ENCODE results near the gene PRDM11. TPM values are rescaled to one million over a fixed set of nuclear protein-coding genes. Genes with fewer than 3 reads are reported as not detected.

PRDM11 gene
- 10 to 100 TPM in 6 of 7 donors, 1 to 10 TPM in 1; 8.0 to 24.3 (median 19.5) TPM for total RNA-seq
- polyA plus RNA-seq, result 1 to 10 TPM; 1.7 to 4.3 (median 1.9) TPM
- long read RNA-seq, donor 1, result 0 reads
- long read RNA-seq, donor 2, result 0 reads

DNA sequence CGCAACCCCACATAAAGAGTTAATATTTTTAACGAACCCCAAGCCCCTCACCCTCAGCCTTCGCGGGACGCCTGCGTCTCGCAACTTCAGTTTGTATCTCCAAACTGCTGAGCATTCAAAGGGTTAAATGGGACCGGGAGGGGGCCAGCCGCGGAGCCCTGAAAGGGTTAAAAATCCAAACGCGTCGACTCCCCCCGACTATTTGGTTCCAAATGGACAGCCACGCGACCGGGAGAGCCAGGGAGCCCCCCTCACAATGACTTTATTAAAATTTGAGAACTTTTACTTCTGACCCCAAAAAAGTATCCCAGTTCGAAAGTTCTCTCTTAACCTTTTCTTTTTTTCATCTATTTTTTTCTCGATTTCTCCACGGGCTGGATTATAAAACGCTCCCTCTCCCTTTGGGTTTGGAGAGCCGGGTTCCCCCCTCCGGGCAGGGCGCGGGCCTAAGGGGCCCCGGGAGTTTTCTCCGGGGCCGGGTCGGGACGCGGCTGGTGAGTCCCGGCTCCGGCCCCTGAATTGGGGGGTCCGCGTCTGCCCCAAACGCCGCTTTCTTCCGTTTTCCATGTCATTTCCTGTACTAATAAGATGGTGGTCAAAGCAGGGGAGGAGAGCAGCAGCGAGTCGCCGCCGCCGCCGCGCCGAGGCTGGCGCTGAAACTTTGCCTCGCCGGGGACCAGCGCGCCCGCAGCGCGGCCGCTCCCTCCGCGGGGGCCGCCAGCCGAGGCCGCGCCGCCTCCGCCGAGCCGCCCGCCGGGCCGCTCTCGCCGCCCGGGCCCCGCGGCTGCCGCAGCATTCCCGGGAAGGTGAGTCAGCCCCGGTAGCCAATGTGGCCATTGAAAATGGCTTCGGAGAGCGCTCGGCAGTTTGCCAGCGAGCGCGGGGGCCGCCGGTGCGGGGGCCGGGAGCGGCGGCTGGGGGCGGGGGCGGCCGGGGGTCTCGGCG lies at the start of gene PRDM11:
Gene PRDM11, plus strand, starts transcription at position 568 of the 945 bp plus-strand sequence. CDS start 35,128 bp downstream, outside the sequence.
- Histone ChIP-seq H3K27ac (peak within 1 kb of the TSS; percentile 92 to 99 (median 96)), H3K4me1 (peaks cover 0 to 53% (median 28%) of the 10 kb centered on the region in 6 donors), H3K9me3 (no peaks in the 10 kb centered on the region), H3K36me3 (no peaks in the 10 kb centered on the region), H3K27me3 (replicated peaks in 1 of 7) (peaks cover 0 to 15% (median 0%) of the 10 kb centered on the region in 7 donors), H3K4me3 (peak within 1 kb of the TSS; percentile 58 to 79 (median 68))
- intact Hi-C loops (cut with DNase I; ENCODE audit: low total_unique reads), result no loop called here
- 0 to 1% (median 1%) methylated on average over 68 to 93 of the region's 93 CpGs for WGBS, 5 donors
- peak; percentile 86 for DNase-seq
- no peak for TF ChIP-seq CTCF (IDR thresholded peaks at IDR 0.05 in 8 of 11, conservative IDR thresholded peaks at IDR 0.05 in 3 of 11)
- peak in 1 of 3 donors; percentile 8 for TF ChIP-seq POLR2A (IDR thresholded peaks at IDR 0.05)
- TF ChIP-seq POLR2AphosphoS5 (IDR thresholded peaks at IDR 0.05), result peak in 2 of 3 donors; percentile 8 to 19

DNA sequence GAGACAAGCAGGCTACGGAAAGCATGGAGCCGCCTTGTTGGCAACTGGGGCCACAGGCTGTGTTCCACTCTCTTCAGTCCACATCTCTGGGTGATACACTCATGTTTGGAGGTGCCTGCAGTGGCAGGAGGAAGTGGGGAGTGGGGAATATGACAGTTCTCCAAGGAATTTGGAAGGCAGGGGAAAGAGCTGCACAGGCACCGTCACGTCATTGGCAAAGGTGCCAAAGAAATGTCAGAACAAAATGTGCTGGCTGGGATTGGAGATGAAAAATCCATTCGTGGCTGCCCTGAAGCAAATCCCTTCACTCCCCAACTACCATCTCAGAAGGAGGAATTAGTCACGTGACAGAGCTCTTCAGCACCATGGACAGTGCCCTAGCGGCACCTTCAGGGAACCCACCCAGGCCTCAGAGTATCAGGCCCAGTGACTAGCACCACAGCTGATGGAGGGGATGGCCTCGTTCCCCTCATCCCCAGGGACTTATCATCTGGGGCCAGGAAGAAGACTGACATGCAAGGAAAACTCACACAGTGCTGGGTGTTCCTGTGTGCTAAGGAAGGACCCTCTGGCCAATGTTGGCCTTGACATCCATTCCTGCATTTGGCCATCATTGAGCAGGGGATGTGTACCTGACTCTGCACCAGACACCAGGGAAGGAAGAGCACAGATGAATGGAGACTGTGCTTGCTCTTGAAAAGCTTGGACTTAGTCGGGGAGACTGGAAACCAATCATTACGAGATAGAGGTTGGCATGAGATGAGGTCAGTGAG lies 48.5 kb upstream of the PRDM11 start:
- DNase-seq, result no peak
- no peak overlapping the region for H3K4me3 ChIP-seq
- TF ChIP-seq POLR2A (IDR thresholded peaks at IDR 0.05) (no peak), POLR2AphosphoS5 (IDR thresholded peaks at IDR 0.05) (peak in 1 of 3 donors; percentile 12), CTCF (IDR thresholded peaks at IDR 0.05 in 8 of 11, conservative IDR thresholded peaks at IDR 0.05 in 3 of 11) (peak in 4 of 11 experiments; percentile 6 to 22 (median 19))
- peaks cover 0 to 10% (median 0%) of the 10 kb centered on the region in 7 donors for H3K27me3 ChIP-seq (replicated peaks in 1 of 7)
- peaks cover 7 to 31% (median 21%) of the 10 kb centered on the region in 6 donors for H3K4me1 ChIP-seq
- no peak overlapping the region for H3K27ac ChIP-seq
- no peaks in the 10 kb centered on the region for H3K36me3 ChIP-seq
- WGBS, 5 donors, result 41 to 48% (median 42%) methylated on average over 10 of the region's 10 CpGs
- intact Hi-C loops (cut with DNase I; ENCODE audit: low total_unique reads), result no loop called here
- no peaks in the 10 kb centered on the region for H3K9me3 ChIP-seq

- H3K4me3 ChIP-seq, result no peak overlapping the region
- no peaks in the 10 kb centered on the region for H3K9me3 ChIP-seq
- WGBS, 5 donors, result 65 to 85% (median 77%) methylated on average over 6 of the region's 6 CpGs
- H3K36me3 ChIP-seq, result no peaks in the 10 kb centered on the region
- DNase-seq, result no peak
- H3K27me3 ChIP-seq (replicated peaks in 1 of 7), result peaks cover 0 to 10% (median 0%) of the 10 kb centered on the region in 7 donors
- no peak overlapping the region for H3K27ac ChIP-seq
- intact Hi-C loops (cut with DNase I; ENCODE audit: low total_unique reads), result no loop called here
- peaks cover 8 to 26% (median 16%) of the 10 kb centered on the region in 6 donors for H3K4me1 ChIP-seq
- TF ChIP-seq POLR2A (IDR thresholded peaks at IDR 0.05) (no peak), POLR2AphosphoS5 (IDR thresholded peaks at IDR 0.05) (no peak), CTCF (IDR thresholded peaks at IDR 0.05 in 8 of 11, conservative IDR thresholded peaks at IDR 0.05 in 3 of 11) (no peak)
Observed at GRCh38 chr11:45098929-45099328, 47.5 kb upstream of the PRDM11 start.

Data from spleen (tissue), 13 donors.